CD4-positive, alpha-beta T cell treated with Interleukin-12 subunit alpha and Interleukin-12 subunit beta, for 1 hour (primary cell): ENCODE measurements around the gene PREX1.
"Not testable (repeated sequence)": the region's sequence is repeated elsewhere in the genome, so short reads cannot be mapped to it uniquely, and the experiment has no call there.

Experiments
- DNase-seq: peaks from one replicate; pipeline ENCODE4 v3.0.0-alpha.2; 2020

Gene PREX1, protein sequence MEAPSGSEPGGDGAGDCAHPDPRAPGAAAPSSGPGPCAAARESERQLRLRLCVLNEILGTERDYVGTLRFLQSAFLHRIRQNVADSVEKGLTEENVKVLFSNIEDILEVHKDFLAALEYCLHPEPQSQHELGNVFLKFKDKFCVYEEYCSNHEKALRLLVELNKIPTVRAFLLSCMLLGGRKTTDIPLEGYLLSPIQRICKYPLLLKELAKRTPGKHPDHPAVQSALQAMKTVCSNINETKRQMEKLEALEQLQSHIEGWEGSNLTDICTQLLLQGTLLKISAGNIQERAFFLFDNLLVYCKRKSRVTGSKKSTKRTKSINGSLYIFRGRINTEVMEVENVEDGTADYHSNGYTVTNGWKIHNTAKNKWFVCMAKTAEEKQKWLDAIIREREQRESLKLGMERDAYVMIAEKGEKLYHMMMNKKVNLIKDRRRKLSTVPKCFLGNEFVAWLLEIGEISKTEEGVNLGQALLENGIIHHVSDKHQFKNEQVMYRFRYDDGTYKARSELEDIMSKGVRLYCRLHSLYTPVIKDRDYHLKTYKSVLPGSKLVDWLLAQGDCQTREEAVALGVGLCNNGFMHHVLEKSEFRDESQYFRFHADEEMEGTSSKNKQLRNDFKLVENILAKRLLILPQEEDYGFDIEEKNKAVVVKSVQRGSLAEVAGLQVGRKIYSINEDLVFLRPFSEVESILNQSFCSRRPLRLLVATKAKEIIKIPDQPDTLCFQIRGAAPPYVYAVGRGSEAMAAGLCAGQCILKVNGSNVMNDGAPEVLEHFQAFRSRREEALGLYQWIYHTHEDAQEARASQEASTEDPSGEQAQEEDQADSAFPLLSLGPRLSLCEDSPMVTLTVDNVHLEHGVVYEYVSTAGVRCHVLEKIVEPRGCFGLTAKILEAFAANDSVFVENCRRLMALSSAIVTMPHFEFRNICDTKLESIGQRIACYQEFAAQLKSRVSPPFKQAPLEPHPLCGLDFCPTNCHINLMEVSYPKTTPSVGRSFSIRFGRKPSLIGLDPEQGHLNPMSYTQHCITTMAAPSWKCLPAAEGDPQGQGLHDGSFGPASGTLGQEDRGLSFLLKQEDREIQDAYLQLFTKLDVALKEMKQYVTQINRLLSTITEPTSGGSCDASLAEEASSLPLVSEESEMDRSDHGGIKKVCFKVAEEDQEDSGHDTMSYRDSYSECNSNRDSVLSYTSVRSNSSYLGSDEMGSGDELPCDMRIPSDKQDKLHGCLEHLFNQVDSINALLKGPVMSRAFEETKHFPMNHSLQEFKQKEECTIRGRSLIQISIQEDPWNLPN (N-terminal part only)

DNA sequence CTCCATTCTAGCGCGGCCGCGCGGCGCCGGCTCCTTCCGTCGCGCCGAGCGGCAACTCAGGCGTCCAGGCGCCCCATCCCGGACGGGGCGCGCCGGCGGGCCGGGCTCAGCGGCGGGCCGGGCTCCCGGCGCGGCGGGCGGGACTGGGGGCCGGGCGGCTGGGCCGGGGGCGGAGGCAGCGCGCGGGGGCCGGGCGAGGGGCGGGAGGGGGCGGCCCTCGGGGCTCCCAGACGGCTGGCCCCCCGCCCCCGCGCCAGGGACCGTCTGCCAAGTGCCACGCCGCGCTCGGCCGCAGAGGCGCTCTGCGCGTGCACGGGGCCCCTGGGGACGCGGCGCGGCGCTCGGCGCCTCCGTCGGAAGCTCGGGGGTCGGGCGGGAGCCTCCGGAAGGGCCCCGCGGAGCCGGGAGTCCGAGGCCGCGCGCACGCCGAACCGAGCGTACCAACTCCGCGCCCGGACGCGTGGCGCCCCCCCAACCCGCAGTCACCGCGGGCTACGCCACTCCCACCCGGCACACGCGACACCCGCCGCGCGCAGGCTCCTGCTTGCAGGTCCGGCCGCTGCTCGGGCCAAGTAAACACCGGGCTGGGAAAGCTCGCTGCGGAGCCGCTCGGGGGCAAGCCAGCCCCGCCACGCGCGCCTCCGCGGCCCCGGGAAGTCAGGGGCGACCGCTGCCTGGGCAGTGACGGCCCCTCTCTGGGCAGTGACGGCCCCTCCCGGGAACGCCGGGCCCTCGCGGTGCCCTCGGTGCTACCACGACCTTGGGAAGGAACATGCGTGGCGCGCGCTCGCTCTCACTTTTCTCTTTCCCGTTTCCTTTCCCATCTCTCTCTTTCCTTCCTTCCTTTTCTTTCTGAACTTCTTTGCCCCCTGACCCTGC lies at the start of gene PREX1:
Gene PREX1, minus strand, starts transcription at position 145 of the 879 bp plus-strand sequence. Its CDS starts 139 bp downstream, at position 6.
- peak; percentile 91 for DNase-seq

DNA sequence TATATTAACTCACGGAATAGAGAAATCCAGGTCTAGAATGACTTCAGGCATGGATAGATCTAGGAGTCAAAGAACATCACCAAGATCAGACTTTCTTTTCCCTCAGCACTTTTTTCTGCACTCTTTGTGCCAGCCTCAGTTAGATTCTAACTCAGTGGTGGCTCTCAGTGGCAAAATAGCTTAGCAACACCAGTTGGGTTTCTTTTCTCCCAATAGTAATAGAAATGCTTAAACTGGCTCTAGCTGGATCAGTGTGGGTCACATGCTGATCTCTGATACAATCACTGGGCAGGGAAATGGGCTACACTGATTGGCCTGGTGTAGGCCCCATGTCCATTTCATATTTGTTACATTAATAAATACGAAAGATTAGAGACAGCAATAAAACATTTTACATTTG lies 49.5 kb upstream of the PREX1 start:
- DNase-seq, result no peak

DNA sequence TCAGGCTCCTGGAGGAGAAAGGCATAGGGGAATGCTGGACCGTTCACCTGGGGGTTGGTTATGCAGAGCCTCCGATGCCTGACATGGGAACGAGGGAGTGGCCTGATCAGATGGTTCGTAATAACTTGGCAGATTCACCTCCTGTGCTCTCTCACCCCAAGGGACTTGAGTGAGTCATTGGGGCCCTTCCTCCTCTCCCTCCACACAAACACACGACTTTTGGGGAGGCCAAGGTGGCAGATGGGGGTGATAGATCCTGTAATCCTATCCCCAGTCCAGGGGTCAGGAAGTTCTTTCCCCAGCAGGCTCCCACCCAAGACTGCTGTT lies 48.1 kb upstream of the PREX1 start:
- no peak for DNase-seq

DNA sequence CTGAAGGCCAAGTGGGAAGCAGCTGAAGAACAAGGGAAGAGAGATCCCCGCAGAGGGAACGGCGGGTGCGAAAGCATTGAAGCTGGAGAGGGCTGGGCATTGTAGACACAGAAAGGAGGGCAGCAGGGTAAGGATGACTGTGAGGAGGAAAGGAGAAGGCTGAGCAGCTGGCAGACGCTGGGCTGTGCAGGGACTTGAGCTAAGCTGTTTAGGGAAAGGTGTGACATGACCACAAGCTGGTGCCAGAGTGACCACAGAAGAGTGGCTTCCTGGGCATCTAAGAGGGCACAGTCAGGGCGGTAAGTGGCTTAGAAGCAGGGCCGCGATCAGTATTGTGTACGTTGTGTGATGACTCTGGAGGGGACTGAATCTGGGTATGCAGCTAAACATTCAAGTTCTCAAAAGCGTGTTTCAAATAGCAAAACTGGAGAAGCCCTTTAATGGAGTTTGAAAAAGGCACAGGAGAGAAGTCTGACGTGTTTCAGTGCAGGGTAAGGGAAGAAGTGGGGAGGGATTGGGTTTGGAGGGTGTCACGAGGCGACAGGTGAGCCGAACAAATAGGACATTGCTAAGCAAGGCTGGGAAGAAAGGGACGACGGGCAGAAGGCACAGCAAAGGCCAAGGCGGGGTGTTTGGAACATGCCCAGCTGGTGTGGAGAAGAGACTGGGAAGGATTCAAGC lies 47.6 kb upstream of the PREX1 start:
- no peak for DNase-seq

DNA sequence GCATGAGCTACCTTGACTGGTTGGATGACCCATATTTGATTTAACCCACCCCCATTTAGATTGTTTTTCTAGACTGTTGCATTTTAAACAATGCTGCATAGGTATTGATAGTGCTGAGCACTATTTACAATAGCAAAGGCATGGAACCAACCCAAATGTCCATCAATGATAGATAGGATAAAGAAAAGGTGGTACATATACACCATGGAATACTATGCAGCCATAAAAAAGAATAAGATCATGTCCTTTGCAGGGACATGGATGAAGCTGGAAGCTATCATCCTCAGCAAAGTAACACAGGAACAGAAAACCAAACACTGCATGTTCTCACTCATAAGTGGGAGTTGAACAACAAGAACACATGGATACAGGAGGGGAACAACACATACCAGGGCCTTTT lies 41.6 kb upstream of the PREX1 start:
- not testable (repeated sequence) for DNase-seq

DNA sequence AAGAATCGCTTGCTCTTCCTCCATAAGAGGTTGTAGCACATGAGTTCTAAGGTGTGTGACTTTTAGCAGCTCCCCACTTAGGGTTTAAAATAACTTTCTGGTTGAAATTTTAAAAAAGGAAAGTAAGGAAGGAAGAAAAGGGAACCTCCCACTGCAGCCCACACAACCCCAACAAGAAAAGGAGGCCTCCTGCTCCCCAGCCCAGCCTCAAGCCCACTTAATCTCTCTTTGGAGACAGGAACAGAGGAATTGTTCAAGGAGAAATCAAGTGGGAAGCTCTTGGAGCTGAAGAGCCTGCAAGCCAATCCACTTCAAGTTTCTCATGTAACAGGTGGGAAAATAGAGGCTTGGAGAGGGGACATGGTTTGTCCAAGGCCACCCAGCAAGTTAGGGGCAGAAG lies 39.1 kb upstream of the PREX1 start:
- no peak for DNase-seq

DNA sequence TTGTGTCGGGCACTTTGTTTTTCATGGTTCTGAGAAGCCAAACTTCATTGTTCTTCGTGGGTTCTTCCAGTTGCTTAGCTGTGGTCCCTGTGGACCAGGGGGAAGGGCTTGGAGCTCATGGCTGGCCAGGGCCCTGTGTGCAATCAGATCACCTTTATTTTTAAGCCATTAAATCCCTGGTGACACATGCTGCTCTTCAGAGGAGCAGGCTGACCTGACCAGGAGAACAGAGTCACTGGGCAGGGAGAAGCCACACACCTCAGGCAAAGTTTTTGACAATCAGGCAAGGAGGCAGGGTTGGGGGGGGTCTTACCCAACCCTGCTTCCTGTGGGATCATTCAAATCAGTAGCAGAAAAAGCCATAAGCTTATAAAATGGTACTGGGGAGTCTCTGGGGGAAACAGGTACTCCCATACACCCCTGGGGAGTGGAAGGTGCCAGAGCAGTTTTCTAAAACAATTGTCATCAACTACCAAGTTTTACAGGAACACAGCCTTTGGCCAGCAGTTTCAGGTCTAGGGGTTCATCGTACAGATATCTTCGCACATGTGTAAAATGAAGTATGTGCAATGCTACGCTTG lies 37.0 kb upstream of the PREX1 start:
- no peak for DNase-seq

DNA sequence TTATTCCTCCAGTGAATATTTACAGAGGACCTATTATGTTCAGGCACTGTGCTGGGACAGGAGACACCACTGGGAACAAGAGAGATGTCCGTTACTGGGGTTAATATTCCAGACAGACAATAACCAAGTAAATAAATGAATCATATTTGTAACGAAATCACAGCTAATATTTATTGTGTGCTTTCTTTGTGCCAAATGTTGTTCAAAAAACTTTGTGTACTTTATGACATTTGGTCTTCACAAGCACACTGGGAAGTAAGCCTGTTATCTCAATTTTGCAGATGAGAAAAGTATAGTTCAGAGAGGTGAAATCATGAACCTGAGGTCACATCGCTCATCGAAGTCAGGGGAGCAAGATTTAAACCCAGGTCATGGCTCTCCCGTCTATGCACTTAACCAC lies 36.5 kb upstream of the PREX1 start:
- no peak for DNase-seq

DNA sequence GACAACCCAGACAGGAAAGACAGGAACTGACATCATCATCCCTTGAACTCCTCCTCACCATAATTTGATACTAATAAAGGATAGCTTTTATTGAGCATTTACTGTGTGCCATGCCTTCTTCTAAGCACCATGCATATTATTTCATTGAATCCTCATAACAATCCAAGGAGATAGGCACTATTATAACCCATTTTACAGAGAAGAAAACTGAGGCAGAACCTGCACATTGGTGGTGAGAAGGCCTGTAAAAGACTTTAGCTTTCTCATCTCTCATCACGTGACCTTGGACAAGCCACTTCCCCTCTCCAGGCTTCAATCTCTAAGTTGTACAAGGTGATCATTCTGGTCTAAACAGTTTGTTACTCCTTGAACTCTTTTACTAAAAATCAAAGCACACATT lies 34.5 kb upstream of the PREX1 start:
- DNase-seq, result no peak

DNA sequence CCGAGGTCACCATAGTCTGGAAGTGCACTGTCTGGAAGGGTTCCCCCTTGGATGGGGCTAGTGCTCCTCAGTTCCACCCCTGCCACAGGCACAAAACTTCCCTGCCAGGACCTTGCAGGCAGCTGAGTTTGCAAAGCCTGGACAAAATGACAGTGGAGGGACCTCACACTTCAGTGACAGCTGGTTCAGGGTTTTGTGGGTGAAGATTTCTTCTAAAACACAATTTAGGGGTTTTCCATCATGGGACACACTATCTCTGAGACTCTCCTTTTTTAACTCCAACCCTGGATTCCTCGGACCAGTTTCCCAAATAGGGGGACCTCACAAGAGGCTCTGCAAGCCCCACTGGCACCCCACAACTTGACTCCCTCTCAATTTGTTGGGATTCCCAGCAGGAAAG lies 33.6 kb upstream of the PREX1 start:
- no peak for DNase-seq

DNA sequence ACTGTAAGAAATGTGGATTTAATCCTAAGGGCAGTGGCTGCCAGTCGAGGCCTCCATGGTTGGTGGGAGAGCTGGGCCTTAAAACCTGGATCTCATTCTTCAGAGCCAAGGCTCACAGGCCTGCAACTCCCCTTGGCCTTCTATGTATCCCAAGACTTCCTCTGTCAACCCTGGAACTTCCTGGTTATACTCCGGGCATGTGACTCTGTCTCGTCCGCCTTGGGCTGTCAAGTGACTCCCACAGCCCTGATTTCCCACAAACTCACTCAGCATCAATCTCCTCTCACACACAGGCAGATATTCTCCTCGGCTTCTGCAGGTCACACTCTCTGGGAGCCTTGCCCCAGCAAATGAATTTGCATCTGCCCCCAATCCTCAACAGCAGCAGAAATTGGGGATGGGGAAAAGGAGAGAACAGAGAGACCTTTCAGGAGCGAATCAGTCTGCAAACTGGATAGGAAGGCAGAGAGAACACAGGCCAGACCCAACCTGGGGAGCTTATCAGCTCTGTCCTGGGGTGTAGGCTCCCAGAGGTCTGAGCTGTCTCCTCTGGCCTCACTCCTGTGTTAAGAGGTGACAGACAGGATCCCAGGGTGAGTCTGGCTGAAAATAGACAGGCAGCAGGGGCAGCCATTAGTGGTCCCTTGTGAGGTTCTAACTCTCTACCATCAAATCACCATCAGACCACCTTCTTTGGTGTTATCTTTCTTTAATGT lies 30.4 kb upstream of the PREX1 start:
- no peak for DNase-seq

DNA sequence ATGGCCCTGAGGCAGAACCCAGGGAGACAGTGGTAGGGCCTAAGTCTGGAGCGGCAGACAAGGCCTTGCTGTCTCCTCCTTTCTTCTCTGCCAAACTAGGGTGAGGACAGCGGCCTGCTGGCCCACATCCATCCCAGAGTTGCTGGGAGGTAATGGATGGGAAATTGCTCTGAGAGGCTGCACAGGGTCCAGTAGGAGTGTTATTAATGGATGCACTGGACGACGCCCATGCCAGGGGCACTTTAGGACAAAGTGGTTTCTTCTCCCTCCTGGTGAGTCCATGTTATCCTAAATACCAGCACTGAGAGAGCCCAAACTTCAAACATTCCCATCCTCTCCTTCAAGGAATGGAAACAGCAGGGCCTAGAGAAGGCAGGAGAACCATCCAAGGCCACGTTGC lies 28.3 kb upstream of the PREX1 start:
- DNase-seq, result no peak

DNA sequence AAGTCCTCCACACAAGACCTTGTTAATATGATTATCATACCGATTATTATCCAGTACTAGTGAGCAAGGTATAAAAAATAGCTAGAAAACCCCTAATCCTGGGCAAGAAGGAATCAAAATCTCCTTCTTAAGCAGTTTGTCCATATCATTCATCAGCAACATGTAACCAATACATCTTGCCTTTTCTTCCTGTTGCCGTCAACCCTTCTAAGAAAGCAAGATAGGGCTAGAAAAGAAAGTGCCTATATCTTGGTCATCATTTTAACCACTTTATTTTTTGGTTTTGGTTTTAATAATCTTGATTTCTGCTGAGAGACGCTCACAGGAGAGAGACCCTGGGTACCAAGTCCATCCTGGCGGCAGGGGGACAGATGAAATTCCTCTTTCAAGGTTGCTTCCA lies 27.2 kb upstream of the PREX1 start:
- DNase-seq, result no peak

DNA sequence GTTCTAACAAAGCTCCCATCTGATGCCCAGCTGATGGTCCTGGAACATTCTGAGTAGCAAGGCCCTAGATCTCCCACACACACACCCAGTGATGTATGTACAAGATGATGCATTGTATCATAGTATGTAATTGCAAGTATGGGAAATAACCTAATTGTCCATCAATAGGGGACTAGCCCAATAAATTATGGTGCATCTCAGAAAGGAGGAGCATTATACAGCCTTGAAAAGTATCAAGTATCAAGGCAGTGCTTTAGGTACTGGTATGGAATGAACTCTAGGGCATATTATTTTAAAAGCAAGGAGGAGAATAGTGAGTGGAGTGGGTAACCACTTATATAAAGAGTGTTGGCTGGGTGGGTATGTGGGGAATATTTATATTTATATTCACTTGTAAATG lies 24.8 kb upstream of the PREX1 start:
- DNase-seq, result no peak

DNA sequence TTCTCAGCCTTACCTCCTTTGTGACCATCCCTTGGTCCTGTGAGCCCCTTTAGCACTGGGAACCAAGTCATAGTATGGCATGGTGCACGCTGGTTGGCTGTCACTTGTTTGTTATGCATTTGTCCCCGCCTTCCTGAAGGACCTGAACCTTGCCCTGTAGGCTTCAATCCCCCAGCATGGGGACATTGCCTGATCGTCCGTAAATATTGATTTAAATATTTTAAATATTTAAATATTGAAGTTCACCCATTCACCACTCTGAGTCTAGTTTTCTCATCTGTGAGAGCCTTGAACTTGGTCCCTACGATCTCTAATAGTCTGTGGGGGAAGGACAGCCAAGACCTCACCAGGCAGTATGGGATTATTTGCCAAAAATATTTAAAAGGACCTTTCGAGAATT lies 23.8 kb upstream of the PREX1 start:
- no peak for DNase-seq

DNA sequence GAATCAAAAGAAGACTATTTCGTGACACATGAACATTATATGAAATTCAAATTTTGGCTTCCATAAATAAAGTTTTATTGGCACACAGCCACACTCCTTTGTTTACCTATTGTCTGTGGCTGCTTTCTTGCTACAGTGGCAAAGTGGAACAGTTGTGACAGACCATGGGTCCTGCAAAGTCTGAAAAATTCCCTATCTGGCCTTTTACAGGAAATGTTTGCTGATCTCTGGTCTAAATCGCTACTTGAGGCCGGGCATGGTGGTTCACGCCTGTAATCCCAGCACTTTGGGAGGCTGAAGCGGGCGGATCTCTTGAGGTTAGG lies 23.1 kb upstream of the PREX1 start:
- no peak for DNase-seq

DNA sequence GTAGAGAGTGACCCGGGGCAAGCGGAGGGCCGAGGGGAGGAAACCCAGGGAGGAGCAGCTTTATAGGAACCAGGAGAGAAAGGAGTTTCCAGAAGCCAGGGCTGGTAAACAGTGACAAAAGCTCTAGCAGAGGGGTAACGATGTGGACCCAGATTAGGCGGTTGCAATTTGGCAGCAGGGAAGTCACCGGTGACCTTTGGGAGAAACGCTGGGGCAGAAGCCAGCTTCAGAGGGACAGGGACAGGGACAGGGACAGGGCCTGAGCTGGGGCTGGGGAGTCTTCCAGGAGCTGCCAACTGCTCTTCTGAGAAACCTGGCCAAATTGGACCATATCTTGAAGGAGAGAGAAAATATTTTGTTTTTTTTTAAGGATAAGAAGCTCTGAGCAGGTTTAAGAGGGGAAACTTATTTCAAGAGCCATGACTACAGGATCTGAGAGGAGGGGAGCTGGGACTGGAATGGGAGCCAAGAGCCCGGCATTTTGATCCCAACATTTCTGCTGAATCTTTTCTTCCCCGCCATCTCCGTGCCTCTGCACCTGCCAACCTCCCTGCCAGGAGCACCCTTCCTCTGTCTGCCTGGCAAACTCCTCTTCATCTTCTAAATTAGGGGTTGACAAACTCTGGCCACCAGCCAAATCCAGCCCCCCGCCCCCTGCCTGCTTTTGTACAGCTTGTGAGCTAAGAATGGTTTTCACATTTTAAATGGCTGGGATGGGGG lies 22.6 kb upstream of the PREX1 start:
- no peak for DNase-seq

DNA sequence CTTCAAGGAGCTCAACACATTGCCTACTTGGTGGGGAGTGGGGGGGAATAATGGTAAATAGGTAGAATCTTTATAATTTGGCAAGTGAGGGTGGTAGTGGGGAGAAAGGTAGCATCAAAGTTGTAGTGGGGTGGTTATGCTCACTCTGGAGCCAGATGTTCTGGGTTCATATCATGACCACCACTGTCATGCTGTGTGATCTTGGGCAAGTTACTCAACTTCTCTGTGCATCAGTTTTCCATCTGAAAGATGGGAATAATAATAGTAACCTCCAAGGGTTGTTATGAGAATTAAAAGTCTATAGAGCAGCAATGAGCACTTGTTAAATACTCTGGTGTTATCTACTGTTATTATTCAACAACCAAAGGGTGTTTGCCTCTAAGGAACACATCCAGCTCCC lies 22.0 kb upstream of the PREX1 start:
- no peak for DNase-seq

DNA sequence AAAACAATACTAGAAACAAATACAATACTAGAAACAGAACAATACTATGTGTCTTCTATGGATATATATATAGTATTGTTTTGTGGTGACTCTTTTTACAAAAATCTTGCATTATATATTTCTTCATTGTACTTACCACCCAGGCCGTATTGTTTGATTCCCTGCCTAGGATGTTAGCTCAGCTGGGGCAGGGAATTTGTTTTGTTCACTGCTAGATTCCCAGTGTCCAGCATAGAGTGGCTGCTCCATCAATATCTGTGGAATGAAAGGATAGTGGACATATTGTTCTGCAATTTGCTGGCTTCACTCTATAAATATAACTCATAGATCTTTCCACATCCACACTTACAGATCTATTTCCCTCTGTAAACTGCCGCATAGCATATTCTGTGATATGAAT lies 21.5 kb upstream of the PREX1 start:
- DNase-seq, result no peak

DNA sequence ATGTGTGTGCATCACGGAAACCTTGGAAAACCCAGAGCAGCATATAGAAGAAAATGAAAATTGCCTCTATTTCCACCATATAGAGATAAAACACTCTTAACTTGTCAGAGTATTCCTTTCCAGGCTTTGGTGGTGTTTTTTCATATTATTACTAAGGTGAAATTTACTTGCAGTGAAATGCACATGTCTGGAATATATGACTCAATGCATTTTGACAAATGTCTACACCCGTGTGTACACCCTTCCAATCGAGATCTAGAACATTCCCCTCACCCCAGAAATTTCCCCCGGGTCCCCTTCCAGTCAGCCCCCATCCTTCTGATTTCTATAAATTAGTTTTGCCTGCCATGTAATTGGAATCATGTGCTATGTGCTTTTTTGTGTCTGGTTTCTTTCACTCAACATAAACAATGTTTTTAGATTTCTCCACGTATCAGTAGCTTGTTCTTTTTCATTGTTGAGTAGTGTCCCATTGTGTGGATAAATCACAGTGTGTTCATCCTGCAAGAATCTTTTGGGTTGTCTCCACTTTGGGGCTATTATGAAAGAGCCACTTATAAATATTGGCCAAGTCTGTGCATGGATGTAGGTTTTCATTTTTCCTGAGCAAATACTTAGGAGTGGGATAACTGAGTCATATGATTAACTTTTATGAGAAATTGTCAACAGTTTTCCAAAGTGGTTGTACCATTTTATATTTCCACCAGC lies 19.9 kb upstream of the PREX1 start:
- no peak for DNase-seq
